ENCODE measurements around the gene KDM6A.

DNA sequence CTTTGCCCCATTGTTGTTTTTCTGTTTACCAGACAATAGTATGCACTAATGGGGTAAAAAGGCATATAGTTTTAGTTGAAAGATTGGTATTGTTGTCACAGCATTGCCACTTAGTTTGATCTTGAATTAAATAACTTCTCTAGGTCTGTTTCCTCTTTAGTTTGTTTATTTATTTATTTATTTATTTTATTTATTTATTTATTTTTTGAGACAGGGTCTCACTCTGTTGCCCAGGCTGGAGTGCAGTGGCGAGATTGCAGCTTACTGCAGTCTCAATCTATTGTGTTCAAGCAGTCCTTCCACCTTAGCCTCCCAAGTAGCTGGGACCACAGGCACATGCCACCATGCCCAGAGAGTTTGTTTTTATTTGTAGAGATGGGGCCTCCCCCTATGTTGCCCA, 138.6 kb downstream of the KDM6A start:
- no peak for TF ChIP-seq CTCF (IDR thresholded peaks at IDR 0.05)
- no peak for TF ChIP-seq POLR2AphosphoS5 (IDR thresholded peaks at IDR 0.05)
- TF ChIP-seq EP300 (IDR thresholded peaks at IDR 0.05): no peak
- no peak for TF ChIP-seq POLR2A (IDR thresholded peaks at IDR 0.05)

Data from upper lobe of left lung (tissue), 4 donors.